ENCODE results near the gene SHC4.

DNA sequence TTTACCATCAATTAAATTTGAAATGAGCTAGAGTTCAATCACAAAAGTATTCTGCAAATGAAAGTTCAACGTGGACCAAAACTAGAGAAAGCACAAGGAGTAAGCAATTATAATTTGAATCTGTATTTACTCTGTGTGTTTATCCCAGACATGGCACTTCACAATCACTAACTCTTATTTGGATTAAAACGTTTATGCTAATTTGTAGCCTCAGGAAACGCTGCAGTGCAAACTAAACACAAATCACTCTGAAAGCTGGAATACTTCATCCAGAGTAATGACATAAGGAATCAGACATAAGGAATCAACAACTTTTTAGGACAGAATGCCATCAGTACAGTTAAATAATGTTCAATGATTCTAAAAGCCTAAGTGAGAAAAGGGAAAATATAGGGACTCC is 171.3 kb downstream of the SHC4 start:
- TF ChIP-seq, protein P1, sequence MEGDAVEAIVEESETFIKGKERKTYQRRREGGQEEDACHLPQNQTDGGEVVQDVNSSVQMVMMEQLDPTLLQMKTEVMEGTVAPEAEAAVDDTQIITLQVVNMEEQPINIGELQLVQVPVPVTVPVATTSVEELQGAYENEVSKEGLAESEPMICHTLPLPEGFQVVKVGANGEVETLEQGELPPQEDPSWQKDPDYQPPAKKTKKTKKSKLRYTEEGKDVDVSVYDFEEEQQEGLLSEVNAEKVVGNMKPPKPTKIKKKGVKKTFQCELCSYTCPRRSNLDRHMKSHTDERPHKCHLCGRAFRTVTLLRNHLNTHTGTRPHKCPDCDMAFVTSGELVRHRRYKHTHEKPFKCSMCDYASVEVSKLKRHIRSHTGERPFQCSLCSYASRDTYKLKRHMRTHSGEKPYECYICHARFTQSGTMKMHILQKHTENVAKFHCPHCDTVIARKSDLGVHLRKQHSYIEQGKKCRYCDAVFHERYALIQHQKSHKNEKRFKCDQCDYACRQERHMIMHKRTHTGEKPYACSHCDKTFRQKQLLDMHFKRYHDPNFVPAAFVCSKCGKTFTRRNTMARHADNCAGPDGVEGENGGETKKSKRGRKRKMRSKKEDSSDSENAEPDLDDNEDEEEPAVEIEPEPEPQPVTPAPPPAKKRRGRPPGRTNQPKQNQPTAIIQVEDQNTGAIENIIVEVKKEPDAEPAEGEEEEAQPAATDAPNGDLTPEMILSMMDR (IDR thresholded peaks at IDR 0.05) = no peak
- TF ChIP-seq POLR2AphosphoS5 (IDR thresholded peaks at IDR 0.05) (no peak), POLR2A (IDR thresholded peaks at IDR 0.05; ENCODE audit: low read depth) (no peak), EP300 (IDR thresholded peaks at IDR 0.05) (no peak)

All from esophagus muscularis mucosa (tissue), 4 donors.